Testis (tissue), 2 donors: ENCODE results near the gene IRF2.

ENCODE experiments used
- POLR2A ChIP-seq: fragments of 450-650 bp; IDR thresholded peaks from one replicate; pipeline ENCODE4 v1.6.1; 2017; ENCODE audit warnings: antibody characterized with exemption, mild to moderate bottlenecking, moderate library complexity
- TF ChIP-seq, protein P1 (sequence below), 3 experiments: fragments of 450-650 bp in 2 of 3; fragments of 200-600 bp in 1 of 3; sonication (generic) in 1 of 3; IDR thresholded peaks; one replicate each; pipeline ENCODE4 v1.5.1; 2016 to 2019; ENCODE audit warnings: antibody characterized with exemption in 3 of 3, mild to moderate bottlenecking in 2 of 3, moderate library complexity in 1 of 3

GRCh38 chr4:184424279-184424678 is 50.1 kb downstream of the IRF2 start:
- TF ChIP-seq, protein P1, sequence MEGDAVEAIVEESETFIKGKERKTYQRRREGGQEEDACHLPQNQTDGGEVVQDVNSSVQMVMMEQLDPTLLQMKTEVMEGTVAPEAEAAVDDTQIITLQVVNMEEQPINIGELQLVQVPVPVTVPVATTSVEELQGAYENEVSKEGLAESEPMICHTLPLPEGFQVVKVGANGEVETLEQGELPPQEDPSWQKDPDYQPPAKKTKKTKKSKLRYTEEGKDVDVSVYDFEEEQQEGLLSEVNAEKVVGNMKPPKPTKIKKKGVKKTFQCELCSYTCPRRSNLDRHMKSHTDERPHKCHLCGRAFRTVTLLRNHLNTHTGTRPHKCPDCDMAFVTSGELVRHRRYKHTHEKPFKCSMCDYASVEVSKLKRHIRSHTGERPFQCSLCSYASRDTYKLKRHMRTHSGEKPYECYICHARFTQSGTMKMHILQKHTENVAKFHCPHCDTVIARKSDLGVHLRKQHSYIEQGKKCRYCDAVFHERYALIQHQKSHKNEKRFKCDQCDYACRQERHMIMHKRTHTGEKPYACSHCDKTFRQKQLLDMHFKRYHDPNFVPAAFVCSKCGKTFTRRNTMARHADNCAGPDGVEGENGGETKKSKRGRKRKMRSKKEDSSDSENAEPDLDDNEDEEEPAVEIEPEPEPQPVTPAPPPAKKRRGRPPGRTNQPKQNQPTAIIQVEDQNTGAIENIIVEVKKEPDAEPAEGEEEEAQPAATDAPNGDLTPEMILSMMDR (IDR thresholded peaks at IDR 0.05) = no peak
- no peak for TF ChIP-seq POLR2A
